ENCODE measurements around the gene FBRSL1.

DNA sequence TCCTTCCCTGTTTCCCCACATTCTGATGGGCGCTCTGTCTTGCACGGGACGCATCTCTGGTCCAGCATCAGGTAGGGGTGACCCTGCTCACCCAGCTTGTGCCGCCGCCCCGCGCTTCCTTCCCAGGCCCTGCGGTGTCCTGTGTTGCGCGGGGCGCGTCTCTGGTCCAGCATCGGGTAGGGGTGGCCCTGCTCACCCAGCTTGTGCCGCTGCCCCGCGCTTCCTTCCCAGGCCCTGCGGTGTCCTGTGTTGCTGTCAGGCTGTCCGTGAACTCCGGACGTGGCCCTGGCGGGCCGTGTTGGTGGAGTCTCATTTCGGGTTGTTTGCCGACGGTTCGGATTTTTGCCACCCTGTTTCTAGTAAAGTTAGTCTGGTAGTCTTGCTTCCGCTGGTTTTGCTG lies 6.8 kb downstream of the FBRSL1 start:
- TF ChIP-seq, protein P1, sequence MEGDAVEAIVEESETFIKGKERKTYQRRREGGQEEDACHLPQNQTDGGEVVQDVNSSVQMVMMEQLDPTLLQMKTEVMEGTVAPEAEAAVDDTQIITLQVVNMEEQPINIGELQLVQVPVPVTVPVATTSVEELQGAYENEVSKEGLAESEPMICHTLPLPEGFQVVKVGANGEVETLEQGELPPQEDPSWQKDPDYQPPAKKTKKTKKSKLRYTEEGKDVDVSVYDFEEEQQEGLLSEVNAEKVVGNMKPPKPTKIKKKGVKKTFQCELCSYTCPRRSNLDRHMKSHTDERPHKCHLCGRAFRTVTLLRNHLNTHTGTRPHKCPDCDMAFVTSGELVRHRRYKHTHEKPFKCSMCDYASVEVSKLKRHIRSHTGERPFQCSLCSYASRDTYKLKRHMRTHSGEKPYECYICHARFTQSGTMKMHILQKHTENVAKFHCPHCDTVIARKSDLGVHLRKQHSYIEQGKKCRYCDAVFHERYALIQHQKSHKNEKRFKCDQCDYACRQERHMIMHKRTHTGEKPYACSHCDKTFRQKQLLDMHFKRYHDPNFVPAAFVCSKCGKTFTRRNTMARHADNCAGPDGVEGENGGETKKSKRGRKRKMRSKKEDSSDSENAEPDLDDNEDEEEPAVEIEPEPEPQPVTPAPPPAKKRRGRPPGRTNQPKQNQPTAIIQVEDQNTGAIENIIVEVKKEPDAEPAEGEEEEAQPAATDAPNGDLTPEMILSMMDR (IDR thresholded peaks at IDR 0.05; ENCODE audit: low read length): no peak
- no peak for TF ChIP-seq EZH2phosphoT487 (IDR thresholded peaks at IDR 0.05; ENCODE audit: low read length)
- no peak for TF ChIP-seq EZH2 (optimal IDR thresholded peaks at IDR 0.05; ENCODE audit: low read depth, low read length)
